BJ (cell line): Measurements from ENCODE around the gene CIC. TPM values are rescaled to one million over a fixed set of nuclear protein-coding genes. Genes with fewer than 3 reads are reported as not detected.

ENCODE experiments used
- CTCF ChIA-PET: fragments of 350-600 bp; formaldehyde crosslinking; extraction: SDS; loops from one replicate; lab custom pipeline; 2021; ENCODE audit warnings: antibody characterized with exemption, inconsistent platforms; lab: Yijun Ruan, JAX
- POLR2A ChIA-PET: fragments of 300-600 bp; sonication (Branson Sonifier 250); formaldehyde crosslinking; extraction: SDS; loops from one replicate; lab custom pipeline; 2021; ENCODE audit warnings: antibody characterized with exemption; lab: Charles Lee
- DNase-seq: peaks from one replicate; pipeline ENCODE4 v3.0.0-alpha.2; 2011; ENCODE audit warnings: low read depth
- H3K27me3 ChIP-seq: 2 replicates; pipeline ENCODE4 v1.6.0; 2011; ENCODE audit warnings: low read length; ENCODE audit not compliant: control insufficient read depth, insufficient read depth
- H3K36me3 ChIP-seq: 2 replicates; pipeline ENCODE4 v1.5.1; 2011; ENCODE audit warnings: low read length; ENCODE audit not compliant: control insufficient read depth, insufficient read depth
- H3K4me3 ChIP-seq: 2 replicates; pipeline ENCODE4 v1.5.1; 2011; ENCODE audit warnings: low read depth, mild to moderate bottlenecking, control low read depth, low read length
- CTCF ChIP-seq: IDR thresholded peaks from 2 replicates; pipeline ENCODE4 v1.5.1; 2011; ENCODE audit warnings: low read depth, mild to moderate bottlenecking, control low read depth, inconsistent platforms, low read length, moderate library complexity; ENCODE audit not compliant: insufficient read depth
- polyA plus RNA-seq: library from polyadenylated mRNA; depleted of rRNA; stranded (reverse); fragments of >200 nt; gene quantifications from 2 replicates; pipeline ENCODE4 v1.2.3, GENCODE V29; 2011

The CIC gene
- polyA plus RNA-seq, 1 experiment = 7.0 TPM

DNA sequence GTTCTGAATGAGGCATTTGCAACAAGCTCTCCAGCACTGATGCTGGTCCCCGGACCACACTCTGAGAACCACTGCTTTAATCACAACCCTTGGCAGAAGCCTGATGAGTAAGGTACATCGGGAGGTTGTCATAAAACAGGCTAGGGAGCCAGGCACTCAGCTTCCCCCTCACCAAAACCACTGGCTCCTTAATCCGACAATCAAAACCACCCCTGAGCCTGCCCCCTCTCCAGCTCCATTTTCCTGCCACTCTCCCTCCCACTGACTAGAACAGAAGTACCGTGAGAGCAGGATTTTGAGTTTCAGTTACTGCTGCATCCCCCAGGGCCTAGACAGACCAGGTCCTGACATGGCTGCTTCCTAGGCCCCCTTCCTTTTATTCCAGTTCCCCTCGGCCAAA lies 33.9 kb upstream of the CIC start:
- DNase-seq = no peak
- Histone ChIP-seq H3K4me3 (no peak overlapping the region), H3K27me3 (no peaks in the 10 kb centered on the region), H3K36me3 (peaks cover 49% of the 10 kb centered on the region)
- ChIA-PET CTCF (interaction anchor here (0.9 to 3.8 kb wide), 4 partner anchors 9 to 126 kb away, joined by 3 to 17 read pairs (median 8); no protein-coding TSS in a partner anchor), POLR2A (no interaction called here)
- no peak for TF ChIP-seq CTCF

GRCh38 chr19:42239544-42240220 lies 29.4 kb upstream of the CIC start:
- CTCF ChIA-PET = interaction anchor here (0.6 to 4.1 kb wide), 7 partner anchors 9 to 131 kb away, joined by 3 to 15 read pairs (median 4); no protein-coding TSS in a partner anchor
- Histone ChIP-seq H3K27me3 (no peaks in the 10 kb centered on the region), H3K36me3 (peaks cover 23% of the 10 kb centered on the region), H3K4me3 (no peak overlapping the region)
- TF ChIP-seq CTCF = no peak
- POLR2A ChIA-PET = interaction anchor here (0.7 kb wide), 1 partner anchor 18 kb away, joined by 8 read pairs; no protein-coding TSS in a partner anchor
- DNase-seq = no peak

DNA sequence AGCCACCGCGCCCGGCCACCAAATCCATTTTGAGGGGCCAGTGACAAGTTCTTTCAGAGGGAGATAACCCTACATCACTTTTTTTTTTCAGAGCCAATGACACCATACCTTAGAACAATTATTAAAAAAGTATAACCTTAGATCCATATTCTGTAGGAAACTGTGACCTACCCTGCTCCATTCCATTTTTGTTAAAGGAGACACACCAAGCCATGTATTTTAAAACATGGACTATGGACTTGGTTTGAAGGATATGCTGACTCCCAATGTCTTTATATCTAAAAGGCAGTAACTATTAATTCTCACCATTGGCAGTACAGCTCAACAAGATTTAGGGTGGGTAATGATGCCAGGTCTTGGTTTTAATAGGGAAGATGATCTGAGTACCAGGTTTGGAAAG lies 27.8 kb upstream of the CIC start:
- DNase-seq = no peak
- ChIA-PET CTCF (interaction anchor here (1.1 to 4.1 kb wide), 3 partner anchors 11 to 133 kb away, joined by 4 to 15 read pairs (median 13); no protein-coding TSS in a partner anchor), POLR2A (no interaction called here)
- peaks cover 12% of the 10 kb centered on the region for H3K36me3 ChIP-seq
- peak overlapping the region; percentile 73 for H3K4me3 ChIP-seq
- no peak for TF ChIP-seq CTCF
- no peaks in the 10 kb centered on the region for H3K27me3 ChIP-seq

GRCh38 chr19:42242069-42242511 lies 27.0 kb upstream of the CIC start:
- CTCF ChIA-PET = interaction anchor here (0.7 to 6.2 kb wide), 9 partner anchors 10 to 134 kb away, joined by 3 to 135 read pairs (median 4); partner anchors contain the start of genes PAFAH1B3 and PRR19
- POLR2A ChIA-PET = interaction anchor here (0.7 to 1.0 kb wide), 3 partner anchors 28 to 308 kb away, joined by 3 read pairs; no protein-coding TSS in a partner anchor
- TF ChIP-seq CTCF = no peak
- Histone ChIP-seq H3K4me3 (peak overlapping the region; percentile 73), H3K36me3 (peaks cover 9% of the 10 kb centered on the region), H3K27me3 (no peaks in the 10 kb centered on the region)
- DNase-seq = no peak
